Globus pallidus (tissue), 1 donor: Measurements from ENCODE around the gene RAD21L1.

Source experiments
- DNase-seq: peaks from one replicate; pipeline ENCODE4 v3.0.0-alpha.2; 2015; ENCODE audit warnings: low spot score

Gene RAD21L1

DNA sequence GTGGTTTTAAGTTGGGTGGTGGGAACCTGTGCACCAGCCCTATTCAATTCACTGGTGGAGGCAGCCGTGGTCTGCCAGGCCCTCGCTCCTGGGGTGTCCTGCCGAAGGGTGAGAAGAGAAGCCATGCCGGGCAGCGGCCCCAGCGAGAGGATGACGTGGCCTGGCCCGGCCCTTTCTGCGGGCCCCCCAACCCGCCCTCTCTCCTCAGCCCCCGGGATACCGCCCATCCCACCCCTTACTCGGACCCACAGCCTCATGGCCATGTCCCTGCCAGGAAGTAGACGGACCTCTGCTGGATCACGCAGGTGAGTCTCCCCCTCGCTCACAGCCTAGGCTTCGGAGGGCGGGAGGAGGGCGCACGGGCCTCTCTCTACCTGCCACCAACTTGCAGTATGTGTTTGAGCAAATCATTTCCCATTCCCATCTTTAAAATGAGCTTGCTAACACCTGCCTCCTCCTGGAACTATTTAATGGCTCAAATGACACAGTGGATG is 70.3 kb downstream of the RAD21L1 start:
- no peak for DNase-seq

GRCh38 chr20:1296922-1297321 is 71.1 kb downstream of the RAD21L1 start:
- no peak for DNase-seq

DNA sequence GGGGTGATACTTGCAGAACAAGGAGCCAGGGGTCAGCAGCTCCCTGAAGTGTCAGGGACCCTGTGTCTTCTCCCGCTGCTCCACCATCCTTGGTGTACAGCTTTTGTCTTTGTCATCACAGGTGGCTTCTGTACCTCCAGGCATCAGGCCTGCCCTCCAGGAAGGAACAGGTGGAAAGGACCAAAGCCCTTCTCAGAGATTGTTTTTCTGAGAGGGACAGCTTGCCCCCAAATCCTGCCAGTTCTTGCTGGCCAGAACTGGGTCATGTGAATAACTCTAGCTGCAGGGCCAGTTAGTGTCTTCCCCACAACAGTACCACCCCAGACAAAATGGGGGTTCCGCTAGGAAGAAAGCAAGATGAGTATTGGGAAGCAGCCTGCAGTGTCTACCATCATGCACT is 71.6 kb downstream of the RAD21L1 start:
- no peak for DNase-seq

DNA sequence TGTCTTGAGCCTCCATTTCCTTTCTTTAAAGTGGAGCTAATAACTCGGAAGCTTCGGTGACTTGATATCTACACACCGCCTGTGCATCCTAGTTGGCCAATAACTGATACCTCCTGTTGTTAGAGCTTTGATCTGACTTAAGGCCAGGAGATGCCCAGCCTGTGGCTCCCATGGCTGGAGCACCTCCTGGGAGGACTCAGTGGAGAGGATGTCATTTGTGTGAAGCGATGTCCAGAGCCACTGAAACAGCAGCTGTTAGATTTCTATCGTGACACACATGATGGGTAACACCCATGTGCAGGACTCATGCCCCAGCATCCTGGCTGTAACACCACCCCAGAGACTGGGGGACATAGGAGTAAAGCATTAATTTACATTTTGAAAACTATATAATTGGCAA is 72.3 kb downstream of the RAD21L1 start:
- no peak for DNase-seq

DNA sequence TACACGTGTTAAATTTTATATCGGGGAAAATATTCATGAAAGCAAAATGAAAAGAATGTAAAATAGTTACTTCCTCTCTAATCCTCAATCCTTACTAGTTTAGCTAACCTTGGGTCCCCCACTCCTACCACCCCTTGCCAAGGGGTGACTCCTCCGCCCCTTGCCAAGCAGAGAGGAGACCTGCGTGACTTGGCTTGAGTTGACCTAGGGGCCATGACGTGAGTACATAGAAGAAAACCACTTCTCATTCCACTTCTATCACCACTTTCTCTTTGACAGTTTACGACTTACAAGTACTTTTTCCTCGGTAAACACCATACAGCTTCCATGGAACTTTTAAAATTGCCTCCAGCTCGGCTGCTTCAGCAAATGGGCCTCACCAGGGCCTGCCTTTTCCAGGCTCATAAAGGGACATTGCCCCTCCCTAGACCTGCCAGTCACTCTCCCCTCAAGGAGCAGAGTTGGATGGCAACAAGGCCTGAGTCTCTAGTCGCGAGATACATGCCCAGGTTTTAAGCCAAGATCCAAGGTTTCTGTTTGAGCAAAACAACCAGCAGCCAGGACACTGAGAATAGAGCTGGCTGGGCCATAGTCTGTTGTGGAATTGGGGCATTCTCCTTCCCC is 73.2 kb downstream of the RAD21L1 start:
- no peak for DNase-seq

GRCh38 chr20:1299522-1299921 is 73.7 kb downstream of the RAD21L1 start:
- no peak for DNase-seq

DNA sequence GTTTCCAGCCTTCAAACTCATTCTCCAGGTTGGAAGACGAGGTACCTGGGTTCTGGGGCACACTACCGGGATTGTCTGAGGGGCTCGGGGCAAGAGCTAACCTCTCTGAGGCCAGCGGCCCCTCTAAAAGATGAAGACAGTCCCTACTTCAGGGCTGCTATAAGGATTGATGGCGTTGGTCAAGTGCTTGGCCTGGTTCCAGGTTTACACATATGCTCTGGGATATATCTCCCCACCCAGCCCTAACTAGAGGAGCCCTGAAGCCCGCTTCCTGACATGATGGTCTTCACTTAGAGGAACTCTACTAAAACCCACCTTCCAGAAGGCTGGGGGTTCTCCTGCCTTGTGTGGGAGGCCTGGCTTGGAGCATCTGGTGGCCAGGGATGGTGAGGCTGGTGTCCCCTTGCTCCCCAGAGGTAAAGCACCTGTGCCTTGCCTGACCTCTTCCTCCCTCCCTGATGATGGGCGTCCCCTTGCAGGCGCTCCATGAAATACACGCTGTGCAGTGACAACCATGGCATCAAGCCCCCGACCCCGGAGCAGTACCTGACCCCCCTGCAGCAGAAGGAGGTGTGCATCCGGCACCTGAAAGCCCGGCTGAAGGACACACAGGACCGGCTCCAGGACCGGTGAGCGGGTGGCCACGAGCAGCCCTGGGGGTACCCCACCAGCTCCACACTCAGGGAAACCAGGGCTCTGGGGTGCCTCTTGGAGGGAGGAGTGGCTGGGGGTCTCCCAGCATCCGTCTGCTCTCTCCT is 74.4 kb downstream of the RAD21L1 start:
- DNase-seq, result no peak

DNA sequence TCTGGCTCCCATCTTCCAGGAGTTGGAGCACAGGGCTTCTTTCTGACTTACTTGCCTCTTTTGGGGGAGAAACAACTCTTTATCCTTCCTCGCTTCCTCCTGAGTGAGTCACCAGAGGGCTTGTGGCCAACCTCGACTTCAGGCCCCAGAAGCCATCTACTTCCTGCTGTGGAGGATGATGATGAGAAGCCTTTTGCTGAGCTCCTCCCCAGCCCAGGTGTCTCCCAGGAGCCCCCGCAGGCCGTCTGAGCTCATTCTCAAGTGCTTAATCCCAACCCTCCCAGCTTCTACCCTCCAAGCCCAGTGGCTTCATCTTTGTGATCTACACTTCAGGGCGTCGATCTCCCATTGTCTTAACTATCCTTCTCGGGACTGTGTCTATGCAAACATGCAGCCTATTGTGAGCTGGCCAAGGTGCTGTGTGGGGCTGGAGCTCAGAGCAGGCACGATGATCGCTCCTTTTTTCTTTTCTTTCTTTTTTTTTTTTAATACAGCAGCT is 75.2 kb downstream of the RAD21L1 start:
- DNase-seq, result no peak

DNA sequence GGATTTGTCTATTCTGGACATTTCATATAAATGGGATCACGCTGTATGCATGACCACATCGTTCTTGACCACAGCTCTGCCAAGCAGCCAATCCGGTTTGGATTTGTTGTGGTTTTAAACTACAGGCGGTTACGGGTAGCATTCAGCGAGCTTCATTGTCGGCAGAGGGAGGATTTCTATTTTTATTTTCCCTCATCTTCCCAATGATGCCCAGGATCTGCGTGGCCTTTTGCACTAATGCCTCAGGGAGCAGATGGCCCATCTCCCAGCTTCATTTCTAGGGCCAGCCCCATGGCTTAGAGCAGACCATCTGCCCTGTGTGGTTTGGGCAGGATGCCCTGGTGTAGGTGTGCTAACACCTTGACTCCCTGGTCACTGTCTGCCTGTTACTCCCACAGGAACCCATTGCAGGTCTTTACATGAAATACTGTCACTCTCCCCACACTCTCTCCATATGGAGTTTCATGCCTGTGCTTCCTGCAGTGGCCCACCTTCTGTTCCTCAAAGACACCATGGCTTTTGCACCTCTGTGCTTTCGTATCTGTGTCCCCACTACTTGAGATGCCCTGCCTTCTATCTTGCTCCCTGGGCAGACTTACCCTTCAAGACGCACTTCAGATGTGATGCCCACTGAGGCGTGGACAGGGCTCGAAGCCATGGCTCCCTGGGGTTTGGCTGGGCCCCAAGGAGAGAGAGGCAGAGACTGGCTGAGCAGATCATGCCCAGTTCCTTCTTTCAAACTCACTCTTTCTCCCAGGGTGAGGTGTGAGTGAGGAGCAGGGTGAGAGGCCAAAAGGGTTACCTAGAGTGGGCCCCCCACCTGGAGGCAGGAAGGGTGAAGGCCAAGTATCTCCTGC is 77.1 kb downstream of the RAD21L1 start:
- no peak for DNase-seq

GRCh38 chr20:1304710-1305515 is 79.1 kb downstream of the RAD21L1 start:
- no peak for DNase-seq
